Neuronal stem cell (in vitro differentiated cells): ENCODE results near the gene LPP.

Source experiments
- DNase-seq: peaks from one replicate; pipeline ENCODE4 v3.0.0-alpha.2; 2013; ENCODE audit warnings: low spot score
- H2AFZ ChIP-seq: one replicate; pipeline ENCODE4 v1.6.1; 2013; ENCODE audit warnings: mild to moderate bottlenecking, low read length, inconsistent platforms
- H2AK5ac ChIP-seq: 2 replicates; pipeline ENCODE4 v1.6.1; 2013; ENCODE audit warnings: low read depth, mild to moderate bottlenecking, inconsistent platforms, low read length, moderate library complexity, mixed read lengths
- H2BK120ac ChIP-seq: 2 replicates; pipeline ENCODE4 v1.6.1; 2013; ENCODE audit warnings: low read depth, mild to moderate bottlenecking, inconsistent platforms, low read length, moderate library complexity, mixed read lengths
- H2BK12ac ChIP-seq: one replicate; pipeline ENCODE4 v1.6.1; 2013; ENCODE audit warnings: low read length, inconsistent platforms
- H2BK15ac ChIP-seq: 2 replicates; pipeline ENCODE4 v1.6.1; 2013; ENCODE audit warnings: mild to moderate bottlenecking, low read length, inconsistent platforms, mixed read lengths
- H2BK5ac ChIP-seq: one replicate; pipeline ENCODE4 v1.6.1; 2013; ENCODE audit warnings: inconsistent platforms, mild to moderate bottlenecking, low read length, moderate library complexity
- H3K14ac ChIP-seq: one replicate; pipeline ENCODE4 v1.6.1; 2013; ENCODE audit warnings: low read length, inconsistent platforms
- H3K18ac ChIP-seq: 2 replicates; pipeline ENCODE4 v1.6.1; 2013; ENCODE audit warnings: low read length, inconsistent platforms
- H3K23ac ChIP-seq: 2 replicates; pipeline ENCODE4 v1.6.1; 2013; ENCODE audit warnings: low read depth, mild to moderate bottlenecking, mixed read lengths, low read length, inconsistent platforms; ENCODE audit not compliant: poor library complexity
- H3K27ac ChIP-seq: replicated peaks from 3 replicates; pipeline ENCODE4 v1.5.1; 2013; ENCODE audit warnings: low read length, inconsistent platforms
- H3K27me3 ChIP-seq, 3 experiments: 2 replicates each; pipeline ENCODE4 v1.6.1; 2013; ENCODE audit warnings: low read length in 3 of 3, mild to moderate bottlenecking in 2 of 3, inconsistent platforms in 1 of 3, low read depth in 1 of 3, mixed read lengths in 1 of 3, moderate library complexity in 1 of 3; ENCODE audit not compliant: control insufficient read depth in 3 of 3, insufficient read depth in 3 of 3
- H3K36me3 ChIP-seq, 2 donors: replicated peaks in 1 of 2; 2 replicates each; pipeline ENCODE4 v1.6.1; 2013; ENCODE audit warnings: low read length in 2 of 2; ENCODE audit not compliant: control insufficient read depth in 2 of 2, insufficient read depth in 2 of 2
- H3K4ac ChIP-seq: 2 replicates; pipeline ENCODE4 v1.6.1; 2013; ENCODE audit warnings: inconsistent platforms, mild to moderate bottlenecking, low read length, moderate library complexity
- H3K4me1 ChIP-seq, 2 donors: 1 replicate in 1 of 2; 2 replicates in 1 of 2; pipeline ENCODE4 v1.6.1; 2013; ENCODE audit warnings: low read length in 2 of 2, low read depth in 1 of 2; ENCODE audit not compliant: control insufficient read depth in 2 of 2, insufficient read depth in 1 of 2
- H3K4me2 ChIP-seq: one replicate; pipeline ENCODE4 v1.6.1; 2013; ENCODE audit warnings: mild to moderate bottlenecking, low read length, inconsistent platforms; ENCODE audit not compliant: insufficient read depth, poor library complexity, severe bottlenecking
- H3K4me3 ChIP-seq, 2 donors: 2 replicates each; pipeline ENCODE4 v1.5.1; 2013; ENCODE audit warnings: low read length in 2 of 2, mild to moderate bottlenecking in 2 of 2, inconsistent platforms in 1 of 2, moderate library complexity in 1 of 2
- H3K79me1 ChIP-seq: one replicate; pipeline ENCODE4 v1.6.1; 2013; ENCODE audit warnings: low read depth, mild to moderate bottlenecking, inconsistent platforms, low read length, moderate library complexity
- H3K9ac ChIP-seq: one replicate; pipeline ENCODE4 v1.6.1; 2013; ENCODE audit warnings: mild to moderate bottlenecking, low read depth, low read length, inconsistent platforms; ENCODE audit not compliant: poor library complexity
- H3K9me3 ChIP-seq, 2 donors: replicated peaks in 1 of 2; 2 replicates each; pipeline versions ENCODE3 to v1.6.1; 2013; ENCODE audit warnings: low read length in 2 of 2, mild to moderate bottlenecking in 2 of 2, inconsistent platforms in 1 of 2, low read depth in 1 of 2, mixed read lengths in 1 of 2, moderate library complexity in 1 of 2; ENCODE audit not compliant: control insufficient read depth in 2 of 2, insufficient read depth in 1 of 2
- H4K8ac ChIP-seq: one replicate; pipeline ENCODE4 v1.6.1; 2013; ENCODE audit warnings: low read depth, mild to moderate bottlenecking, inconsistent platforms, low read length, moderate library complexity
- H4K91ac ChIP-seq: one replicate; pipeline ENCODE4 v1.6.1; 2013; ENCODE audit warnings: low read length, low read depth, mild to moderate bottlenecking, inconsistent platforms; ENCODE audit not compliant: poor library complexity
- whole genome bisulfite sequencing, 2 donors: extraction: QIAGEN DNeasy Blood & Tissue Kit; methylation state at CpG; one replicate each; pipeline ENCODE4 v1.1.7; 2013; ENCODE audit warnings: missing lambda C conversion rate in 2 of 2, mixed read lengths in 1 of 2; ENCODE audit not compliant: insufficient read length in 2 of 2, insufficient replicate concordance in 1 of 2; ENCODE audit errors: extremely low coverage in 2 of 2; 5-methylcytosine and 5-hydroxymethylcytosine counted together

Gene LPP

GRCh38 chr3:188670446-188670845, 516.5 kb downstream of the LPP start:
- Histone ChIP-seq H3K9me3 (no peaks in the 10 kb centered on the region), H3K14ac (no peak overlapping the region), H2BK15ac (no peak overlapping the region), H4K8ac (no peak overlapping the region), H2BK5ac (no peak overlapping the region), H2BK120ac (no peak overlapping the region), H3K27me3 (no peaks in the 10 kb centered on the region), H3K23ac (no peak overlapping the region), H2AK5ac (no peak overlapping the region), H3K9ac (no peak overlapping the region), H3K4me3 (no peak overlapping the region), H3K18ac (no peak overlapping the region), H2AFZ (no peak overlapping the region), H3K27ac (no peak overlapping the region), H3K4me2 (no peak overlapping the region), H3K79me1 (no peaks in the 10 kb centered on the region), H2BK12ac (no peak overlapping the region), H3K4ac (no peak overlapping the region), H3K36me3 (no peaks in the 10 kb centered on the region), H3K4me1 (peaks cover 0 to 2% of the 10 kb centered on the region in 2 donors), H4K91ac (no peak overlapping the region)
- WGBS, 2 donors: no CpG with 5 or more reads among the region's 5 CpGs
- no peak for DNase-seq

GRCh38 chr3:188671971-188672370, 518.0 kb downstream of the LPP start:
- H3K4me1 ChIP-seq: peaks cover 0 to 2% of the 10 kb centered on the region in 2 donors

GRCh38 chr3:188672840-188673239, 518.9 kb downstream of the LPP start:
- no peak overlapping the region for H2BK12ac ChIP-seq
- no CpG with 5 or more reads among the region's 4 CpGs for WGBS, 2 donors

More at GRCh38 chr3:188671971-188672370, 518.0 kb downstream of the LPP start:
- no peak overlapping the region for H3K14ac ChIP-seq
- DNase-seq: no peak
- H2BK12ac ChIP-seq: no peak overlapping the region
- no CpG with 5 or more reads among the region's 4 CpGs for WGBS, 2 donors
- no peak overlapping the region for H2BK5ac ChIP-seq
- H3K79me1 ChIP-seq: no peaks in the 10 kb centered on the region
- no peak overlapping the region for H2BK15ac ChIP-seq
- no peak overlapping the region for H2AFZ ChIP-seq
- H3K27me3 ChIP-seq: no peaks in the 10 kb centered on the region
- no peak overlapping the region for H2AK5ac ChIP-seq
- H3K18ac ChIP-seq: no peak overlapping the region
- H3K4me2 ChIP-seq: no peak overlapping the region
- no peak overlapping the region for H3K27ac ChIP-seq
- peaks cover 0 to 2% of the 10 kb centered on the region in 2 donors for H3K9me3 ChIP-seq
- no peak overlapping the region for H3K23ac ChIP-seq
- no peak overlapping the region for H3K9ac ChIP-seq
- H3K4ac ChIP-seq: no peak overlapping the region
- H3K36me3 ChIP-seq: no peaks in the 10 kb centered on the region
- no peak overlapping the region for H4K91ac ChIP-seq
- no peak overlapping the region for H3K4me3 ChIP-seq
- no peak overlapping the region for H2BK120ac ChIP-seq
- no peak overlapping the region for H4K8ac ChIP-seq

GRCh38 chr3:188673646-188674186, 519.8 kb downstream of the LPP start:
- no peak overlapping the region for H3K27ac ChIP-seq
- no peaks in the 10 kb centered on the region for H3K79me1 ChIP-seq
- H4K8ac ChIP-seq: no peak overlapping the region

More at GRCh38 chr3:188672840-188673239, 518.9 kb downstream of the LPP start:
- Histone ChIP-seq H4K8ac (no peak overlapping the region), H3K9me3 (peaks cover 0 to 2% of the 10 kb centered on the region in 2 donors), H2BK5ac (no peak overlapping the region), H3K27ac (no peak overlapping the region), H2AK5ac (no peak overlapping the region), H2AFZ (no peak overlapping the region), H3K4me1 (peaks cover 0 to 2% of the 10 kb centered on the region in 2 donors), H3K79me1 (no peaks in the 10 kb centered on the region), H2BK15ac (no peak overlapping the region), H3K4me2 (no peak overlapping the region), H4K91ac (no peak overlapping the region), H3K4me3 (no peak overlapping the region), H2BK120ac (no peak overlapping the region), H3K18ac (no peak overlapping the region), H3K9ac (no peak overlapping the region), H3K4ac (no peak overlapping the region), H3K14ac (no peak overlapping the region), H3K36me3 (no peaks in the 10 kb centered on the region), H3K27me3 (no peaks in the 10 kb centered on the region), H3K23ac (no peak overlapping the region)
- no peak for DNase-seq

More at GRCh38 chr3:188673646-188674186, 519.8 kb downstream of the LPP start:
- Histone ChIP-seq H2BK5ac (no peak overlapping the region), H3K4me3 (no peak overlapping the region), H3K4me1 (peaks cover 0 to 2% of the 10 kb centered on the region in 2 donors), H4K91ac (no peak overlapping the region), H3K9me3 (peaks cover 0 to 2% of the 10 kb centered on the region in 2 donors), H2BK12ac (no peak overlapping the region), H3K9ac (no peak overlapping the region), H2AK5ac (no peak overlapping the region), H3K23ac (no peak overlapping the region), H3K27me3 (no peaks in the 10 kb centered on the region), H3K4ac (no peak overlapping the region), H2AFZ (no peak overlapping the region), H3K4me2 (no peak overlapping the region), H3K36me3 (no peaks in the 10 kb centered on the region), H2BK15ac (no peak overlapping the region), H2BK120ac (no peak overlapping the region), H3K18ac (no peak overlapping the region), H3K14ac (no peak overlapping the region)
- no CpG with 5 or more reads among the region's 1 CpG for WGBS, 2 donors
- no peak for DNase-seq
